ENCODE data around the gene CEP97. TPM values are rescaled to one million over a fixed set of nuclear protein-coding genes. Genes with fewer than 3 reads are reported as not detected.

The CEP97 gene
- total RNA-seq, 1 donor from 2014 or later: 4.6 TPM

GRCh38 chr3:101778385-101779046 lies 54.1 kb downstream of the CEP97 start:
- ATAC-seq: no peak

GRCh38 chr3:101779047-101779821 lies 54.8 kb downstream of the CEP97 start, which contains the start of gene NXPE3:
NXPE3 (plus strand) TSS chr3:101779211; CDS start chr3:101785597, 6,386 bp downstream.
- peak; percentile 95 for ATAC-seq

GRCh38 chr3:101779822-101780381 lies 55.5 kb downstream of the CEP97 start:
- no peak for ATAC-seq

GRCh38 chr3:101780661-101781060 lies 56.2 kb downstream of the CEP97 start:
- no peak for ATAC-seq

- no peak for ATAC-seq
Observed at GRCh38 chr3:101781166-101781565, 56.8 kb downstream of the CEP97 start.

- ATAC-seq: no peak
Observed at GRCh38 chr3:101784855-101785613, 60.6 kb downstream of the CEP97 start.

GRCh38 chr3:101791778-101792177 lies 67.4 kb downstream of the CEP97 start:
- ATAC-seq: no peak

- no peak for ATAC-seq
Observed at GRCh38 chr3:101796077-101796680, 71.8 kb downstream of the CEP97 start.

GRCh38 chr3:101801174-101801573 lies 76.8 kb downstream of the CEP97 start:
- no peak for ATAC-seq

- ATAC-seq: no peak
Observed at GRCh38 chr3:101802179-101802578, 77.8 kb downstream of the CEP97 start.

- ATAC-seq: peak; percentile 94
Observed at GRCh38 chr3:101803173-101803782, 78.9 kb downstream of the CEP97 start.

GRCh38 chr3:101803939-101804338 lies 79.5 kb downstream of the CEP97 start:
- no peak for ATAC-seq

- no peak for ATAC-seq
Observed at GRCh38 chr3:101806491-101806890, 82.1 kb downstream of the CEP97 start.

- no peak for ATAC-seq
Observed at GRCh38 chr3:101807888-101808287, 83.5 kb downstream of the CEP97 start.

GRCh38 chr3:101809178-101810021 lies 85.0 kb downstream of the CEP97 start:
- ATAC-seq: peak; percentile 50

GRCh38 chr3:101810022-101810418 lies 85.6 kb downstream of the CEP97 start:
- ATAC-seq: no peak

GRCh38 chr3:101811875-101812274 lies 87.5 kb downstream of the CEP97 start:
- no peak for ATAC-seq

- no peak for ATAC-seq
Observed at GRCh38 chr3:101812895-101813294, 88.5 kb downstream of the CEP97 start.

- ATAC-seq: no peak
Observed at GRCh38 chr3:101813817-101814440, 89.5 kb downstream of the CEP97 start.

- ATAC-seq: no peak
Observed at GRCh38 chr3:101814835-101815234, 90.4 kb downstream of the CEP97 start.
